Renal pelvis (tissue), 4 donors: ENCODE data around the gene ING5. TPM values are rescaled to one million over a fixed set of nuclear protein-coding genes. Genes with fewer than 3 reads are reported as not detected.
"Not testable (repeated sequence)": the region's sequence is repeated elsewhere in the genome, so short reads cannot be mapped to it uniquely, and the experiment has no call there.

Experiments used
- DNase-seq: peaks from one replicate; pipeline ENCODE4 v3.0.0-alpha.2; 2013
- polyA plus RNA-seq, 3 donors: library from polyadenylated mRNA; unstranded; fragments of 120-200 nt; gene quantifications; one replicate each; pipeline ENCODE4 v1.2.1, GENCODE V29; 2013; ENCODE audit not compliant: insufficient read length in 3 of 3

ING5 gene
- polyA plus RNA-seq, 3 donors, result 39.2 to 49.4 (median 49.4) TPM

DNA sequence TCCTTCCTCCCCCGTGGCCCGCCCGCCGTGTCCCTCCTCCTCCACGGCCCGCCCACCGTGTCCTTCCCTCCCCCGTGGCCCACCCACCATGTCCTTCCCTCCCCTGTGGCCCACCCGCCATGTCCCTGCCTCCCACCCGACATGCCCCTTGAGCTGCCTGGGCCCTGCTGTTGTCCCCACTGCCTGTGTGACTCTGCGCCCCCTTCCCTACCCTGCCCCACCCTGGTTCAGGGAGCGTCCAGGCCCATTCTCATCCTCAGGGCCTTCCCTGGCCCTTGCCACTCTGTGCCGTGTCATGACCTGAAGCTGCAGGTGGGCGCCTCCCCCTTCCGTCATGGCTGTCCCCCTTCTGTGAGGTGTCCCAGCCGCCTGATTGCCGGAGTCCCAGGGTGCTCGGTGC lies 53.3 kb downstream of the ING5 start:
- no peak for DNase-seq

DNA sequence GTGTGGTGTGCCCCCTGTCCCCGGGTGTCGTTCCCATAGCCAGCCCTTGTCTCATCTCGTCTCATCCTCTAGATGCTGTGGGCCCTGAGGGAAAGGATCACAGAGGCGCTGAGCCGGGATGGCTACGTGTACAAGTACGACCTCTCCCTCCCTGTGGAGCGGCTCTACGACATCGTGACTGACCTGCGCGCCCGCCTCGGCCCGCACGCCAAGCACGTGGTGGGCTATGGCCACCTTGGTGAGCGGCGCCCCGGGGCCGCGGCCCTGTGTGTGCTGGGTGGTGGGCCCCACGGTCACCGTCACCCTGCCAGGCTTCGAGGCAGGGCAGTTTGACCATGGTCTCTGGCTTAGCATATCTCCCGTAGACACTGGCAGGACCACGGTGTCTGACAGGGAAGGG lies 53.9 kb downstream of the ING5 start:
- DNase-seq, result no peak

DNA sequence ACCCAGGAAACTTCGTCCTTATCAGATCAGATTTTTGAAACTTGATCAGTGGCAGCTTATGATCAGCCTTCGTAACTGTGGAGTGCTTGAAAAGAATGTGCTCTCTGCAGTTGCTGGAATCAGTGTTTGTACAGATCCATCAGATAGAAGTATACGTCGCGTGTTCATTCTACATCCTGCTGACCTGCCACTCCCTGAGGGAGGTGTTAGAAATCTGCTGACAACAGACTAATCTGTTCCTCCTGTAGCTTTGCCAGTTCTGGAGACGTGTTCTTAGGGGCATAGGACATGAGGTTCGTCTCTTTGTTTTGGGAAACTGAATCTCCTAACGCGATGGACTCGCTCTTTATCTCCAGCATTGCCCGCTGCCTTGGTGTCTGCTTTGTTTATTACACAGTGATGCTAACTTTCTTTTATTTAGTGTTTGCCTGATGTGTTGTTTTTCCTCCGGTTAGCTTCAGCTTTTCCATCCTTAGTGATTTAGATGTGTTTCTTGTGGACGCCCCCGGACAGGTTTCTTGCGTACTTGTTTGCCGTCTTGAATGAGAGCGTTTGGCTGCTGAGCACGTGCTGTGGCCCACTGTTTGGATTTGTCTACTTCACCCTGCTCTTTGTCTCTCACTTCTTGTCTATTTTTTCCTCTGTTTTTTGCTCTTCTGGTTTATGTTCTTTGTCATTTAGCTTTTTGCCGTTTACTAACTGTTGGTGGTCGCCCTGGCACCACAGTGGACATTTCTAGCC lies 57.4 kb downstream of the ING5 start:
- no peak for DNase-seq

DNA sequence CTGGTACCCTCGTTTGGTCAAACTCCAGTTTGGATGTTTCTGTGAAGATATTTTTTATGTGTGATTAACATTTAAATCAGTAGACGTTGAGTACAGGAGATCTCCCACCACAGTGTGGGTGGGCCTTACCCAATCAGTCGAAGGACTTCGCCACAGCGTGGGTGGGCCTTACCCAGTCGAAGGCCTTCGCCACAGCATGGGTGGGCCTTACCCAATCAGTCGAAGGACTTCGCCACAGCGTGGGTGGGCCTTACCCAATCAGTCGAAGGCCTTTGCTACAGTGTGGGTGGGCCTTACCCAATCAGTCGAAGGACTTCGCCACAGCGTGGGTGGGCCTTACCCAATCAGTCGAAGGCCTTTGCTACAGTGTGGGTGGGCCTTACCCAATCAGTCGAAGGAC lies 58.1 kb downstream of the ING5 start:
- not testable (repeated sequence) for DNase-seq

DNA sequence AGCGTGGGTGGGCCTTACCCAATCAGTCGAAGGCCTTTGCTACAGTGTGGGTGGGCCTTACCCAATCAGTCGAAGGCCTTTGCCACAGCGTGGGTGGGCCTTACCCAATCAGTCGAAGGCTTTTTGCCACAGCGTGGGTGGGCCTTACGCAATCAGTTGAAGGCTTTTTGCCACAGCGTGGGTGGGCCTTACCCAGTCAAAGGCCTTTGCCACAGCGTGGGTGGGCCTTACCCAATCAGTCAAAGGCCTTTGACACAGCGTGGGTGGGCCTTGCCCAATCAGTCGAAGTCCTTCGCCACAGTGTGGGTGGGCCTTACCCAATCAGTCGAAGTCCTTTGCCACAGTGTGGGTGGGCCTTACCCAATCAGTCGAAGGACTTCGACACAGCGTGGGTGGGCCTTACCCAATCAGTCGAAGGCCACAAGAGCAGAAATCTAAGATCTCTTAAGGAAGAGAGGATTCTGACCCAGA lies 58.5 kb downstream of the ING5 start:
- DNase-seq, result no peak

DNA sequence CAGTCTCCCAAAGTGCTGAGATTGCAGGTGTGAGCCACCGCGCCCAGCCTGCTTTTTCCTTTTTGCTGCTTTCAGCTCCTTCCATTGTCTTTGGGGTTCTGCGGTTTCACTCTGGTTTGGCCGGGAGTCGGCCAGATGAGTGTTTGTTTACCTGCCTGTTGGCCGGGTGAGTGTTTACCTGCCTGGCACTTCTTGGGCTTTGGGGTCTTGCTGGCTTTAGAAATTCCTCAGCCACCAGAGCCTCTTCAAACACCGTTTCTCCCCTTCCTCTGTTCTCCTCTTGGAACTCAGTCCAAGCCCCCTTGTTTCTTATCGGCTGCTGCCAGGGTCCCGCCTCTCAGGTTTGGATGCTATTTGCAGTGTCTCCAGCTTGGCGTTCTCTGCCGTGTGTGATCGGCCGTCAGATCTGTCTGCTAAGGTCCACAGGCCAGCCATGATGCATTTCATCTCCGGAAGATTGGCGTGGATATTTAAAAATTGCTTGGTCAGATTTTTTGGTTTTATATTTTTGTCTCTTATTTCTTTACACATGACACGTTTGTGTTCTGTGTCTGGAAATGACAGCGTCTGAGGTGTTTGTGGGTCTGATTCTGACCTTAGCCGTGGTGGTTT lies 60.6 kb downstream of the ING5 start:
- DNase-seq, result no peak

DNA sequence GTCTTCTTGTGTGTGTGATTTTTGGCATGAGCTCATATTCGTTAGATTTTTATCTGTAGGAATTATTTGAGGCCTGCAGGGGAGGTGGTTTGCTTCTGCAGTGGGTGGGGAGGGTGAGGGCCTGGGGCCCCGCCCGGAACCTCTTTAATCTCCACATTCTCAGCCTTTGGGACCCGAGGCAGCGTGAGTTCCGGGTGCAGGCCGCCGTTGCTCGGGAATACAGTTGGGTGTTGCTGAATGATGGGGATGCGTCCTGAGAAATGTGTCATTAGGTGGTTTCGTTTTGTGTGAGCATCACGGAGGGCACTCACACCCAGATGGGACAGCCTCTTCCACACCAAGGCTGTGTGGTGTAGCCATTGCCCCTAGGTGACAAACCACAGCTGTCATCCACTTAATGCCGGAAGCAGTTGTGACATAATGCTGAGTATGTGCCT lies 61.1 kb downstream of the ING5 start:
- no peak for DNase-seq

DNA sequence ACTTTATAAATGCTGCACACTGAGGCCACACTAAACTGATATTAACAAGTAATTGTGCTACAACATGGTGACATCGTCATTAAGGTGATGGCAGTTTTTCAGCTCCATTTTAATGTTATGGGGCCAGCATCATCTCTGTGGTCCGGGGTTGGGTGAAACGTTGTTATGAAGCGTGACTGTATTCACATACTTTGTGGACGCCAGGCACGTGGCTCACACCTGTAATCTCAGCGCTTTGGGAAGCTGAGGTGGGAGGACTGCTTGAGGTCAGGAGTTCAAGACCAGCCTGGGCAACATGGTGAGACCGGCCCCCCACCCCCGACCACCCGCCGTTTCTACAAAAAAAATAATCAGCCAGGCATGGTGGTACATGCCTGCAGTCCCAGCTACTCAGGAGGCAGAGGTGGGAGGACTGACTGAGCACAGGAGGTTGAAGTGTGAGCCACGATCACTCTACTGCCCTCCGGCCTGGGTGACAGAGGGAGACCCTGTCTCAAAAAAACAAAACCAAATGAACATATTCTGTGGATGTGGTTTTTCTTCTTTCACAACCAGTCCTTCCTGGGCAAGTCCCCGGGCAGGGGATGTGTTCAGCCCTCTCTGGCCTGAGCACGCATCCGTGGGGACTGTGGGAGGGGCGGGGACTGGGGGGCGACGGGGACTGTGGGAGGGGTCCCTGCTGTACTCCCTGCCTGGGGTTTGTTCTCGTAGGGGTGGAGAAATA lies 61.9 kb downstream of the ING5 start:
- no peak for DNase-seq

DNA sequence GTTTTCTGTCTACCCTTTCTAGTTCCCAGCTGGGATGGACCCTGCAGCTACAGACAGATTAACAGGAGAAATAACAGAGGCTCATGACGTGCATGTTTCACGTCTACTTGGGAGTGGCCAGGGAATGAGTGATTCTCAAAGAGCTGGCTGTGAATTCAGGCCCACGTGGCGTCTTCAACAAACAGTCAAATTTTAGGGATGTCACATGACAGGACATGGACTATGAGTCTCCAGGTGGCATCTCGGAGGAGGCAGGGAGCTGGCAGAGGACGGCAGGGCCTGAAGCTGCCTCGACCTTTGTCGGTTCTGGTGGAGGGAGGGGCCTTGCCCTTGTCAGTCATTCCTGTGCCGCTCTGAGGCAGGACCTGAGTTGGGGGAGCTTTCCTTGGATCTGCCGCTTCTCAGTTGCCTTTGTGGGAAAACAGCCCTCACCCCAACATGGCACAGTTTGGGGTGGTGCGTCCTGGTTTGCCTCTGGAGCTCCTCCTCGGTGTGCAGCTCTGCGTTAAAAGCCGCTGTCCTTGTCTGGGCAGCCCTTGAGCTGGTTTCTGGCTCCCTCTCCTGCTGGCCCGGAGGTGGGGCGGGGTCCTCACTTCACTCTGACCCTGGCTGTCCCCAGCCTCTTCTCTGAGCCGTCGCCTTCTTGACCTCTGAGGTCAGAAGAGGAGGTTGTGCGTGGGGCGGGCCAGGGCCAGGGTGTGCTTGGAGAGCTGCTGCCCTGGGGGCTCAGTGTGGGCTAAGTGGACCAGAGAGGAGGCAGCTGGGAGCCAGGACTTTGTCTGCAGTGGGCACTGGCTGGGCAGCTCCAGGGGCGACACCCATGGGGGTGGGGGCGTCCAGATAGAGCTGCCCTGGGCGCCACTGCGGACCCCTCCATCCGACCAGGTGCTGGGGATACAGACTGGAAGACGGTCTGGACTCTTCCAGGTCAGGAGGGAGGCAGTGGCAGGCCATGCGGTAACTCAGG lies 62.7 kb downstream of the ING5 start:
- peak; percentile 31 for DNase-seq

DNA sequence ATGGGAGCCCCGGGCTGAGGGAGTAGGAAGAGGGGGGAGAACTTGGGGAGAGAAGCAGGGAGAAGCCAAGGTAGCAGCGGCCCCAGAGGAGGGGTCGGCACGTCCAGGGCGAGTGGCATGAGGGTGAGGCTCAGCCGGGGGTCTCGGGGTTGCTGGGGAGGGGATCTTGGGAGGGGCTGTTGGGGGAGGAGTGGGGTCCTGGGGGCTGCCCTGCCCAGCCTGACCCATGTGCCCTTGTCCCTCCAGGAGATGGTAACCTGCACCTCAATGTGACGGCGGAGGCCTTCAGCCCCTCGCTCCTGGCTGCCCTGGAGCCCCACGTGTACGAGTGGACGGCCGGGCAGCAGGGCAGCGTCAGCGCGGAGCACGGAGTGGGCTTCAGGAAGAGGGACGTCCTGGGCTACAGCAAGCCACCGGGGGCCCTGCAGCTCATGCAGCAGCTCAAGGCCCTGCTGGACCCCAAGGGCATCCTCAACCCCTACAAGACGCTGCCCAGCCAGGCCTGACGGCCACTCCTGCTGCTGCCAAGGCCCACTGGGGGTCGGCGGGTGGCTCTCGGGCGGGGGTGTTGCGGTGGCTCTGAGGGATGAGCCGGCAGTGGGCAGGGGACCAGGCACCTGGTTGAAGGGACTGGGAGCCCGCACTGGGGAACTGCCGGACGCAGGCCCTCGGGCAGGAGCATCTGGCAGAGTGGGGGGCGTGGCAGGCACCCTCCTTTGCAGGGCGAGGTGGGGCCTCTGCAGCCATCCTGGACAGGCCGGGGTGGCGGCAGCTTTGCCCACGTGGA lies 65.8 kb downstream of the ING5 start:
- DNase-seq, result no peak

DNA sequence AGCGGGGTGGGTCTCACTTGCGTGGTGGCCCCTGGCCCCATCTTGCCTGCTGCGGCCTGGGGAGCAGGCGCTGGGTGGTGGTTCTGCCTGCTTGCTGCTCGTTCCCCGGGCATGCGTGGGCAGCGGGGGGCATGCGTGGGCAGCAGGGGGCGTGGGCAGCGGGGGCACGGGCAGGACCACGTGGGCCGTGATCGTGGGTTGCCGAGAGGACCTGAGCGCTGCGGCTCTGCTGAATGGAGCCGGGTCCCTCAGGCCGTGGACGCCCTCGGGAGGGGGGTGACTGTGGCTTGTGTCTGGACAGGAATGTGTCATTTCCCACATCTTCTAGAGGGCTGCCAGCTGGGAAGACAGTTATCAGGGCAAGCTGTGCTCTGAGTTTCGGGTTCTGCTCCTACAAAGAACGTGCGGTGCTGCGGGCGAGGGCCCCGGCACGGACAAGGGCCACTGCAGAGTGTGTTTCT lies 66.4 kb downstream of the ING5 start:
- no peak for DNase-seq

DNA sequence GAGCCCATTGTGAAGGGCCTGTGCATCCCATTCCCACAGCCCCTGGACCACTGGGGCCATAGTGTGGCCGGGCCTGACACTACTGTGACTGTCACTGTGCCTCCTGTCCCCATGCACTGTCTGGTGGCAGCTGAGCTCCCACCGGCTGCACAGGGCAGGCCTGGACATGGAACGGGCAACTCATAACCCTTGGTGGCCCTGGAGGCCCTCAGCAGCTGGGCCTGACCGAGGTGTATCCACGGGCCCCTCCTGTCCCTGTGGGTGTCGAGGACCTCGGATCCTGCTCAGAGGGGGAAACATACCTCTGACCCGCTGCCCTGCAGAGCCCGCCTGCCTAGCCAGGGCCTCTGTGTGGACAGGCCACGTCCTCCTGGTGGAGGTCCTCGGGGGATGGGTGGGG lies 67.0 kb downstream of the ING5 start:
- no peak for DNase-seq

DNA sequence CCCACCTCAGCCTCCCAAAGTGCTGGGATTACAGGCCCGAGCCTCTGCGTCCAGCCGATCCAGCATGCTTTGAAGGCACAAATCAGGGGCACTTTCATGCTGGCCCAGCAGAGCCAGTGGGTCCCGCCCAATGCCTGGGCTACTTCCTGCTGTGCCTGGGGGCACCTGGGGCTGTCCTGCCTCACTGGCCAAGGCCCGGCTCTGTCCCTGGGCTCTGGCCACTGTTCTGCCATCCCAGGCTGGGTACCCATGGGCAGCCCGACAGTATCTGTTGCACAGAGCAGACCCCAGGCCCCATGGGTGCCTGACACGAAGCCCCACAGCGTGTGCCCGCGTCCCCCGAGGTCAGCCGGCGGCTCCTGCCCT lies 68.0 kb downstream of the ING5 start:
- no peak for DNase-seq

DNA sequence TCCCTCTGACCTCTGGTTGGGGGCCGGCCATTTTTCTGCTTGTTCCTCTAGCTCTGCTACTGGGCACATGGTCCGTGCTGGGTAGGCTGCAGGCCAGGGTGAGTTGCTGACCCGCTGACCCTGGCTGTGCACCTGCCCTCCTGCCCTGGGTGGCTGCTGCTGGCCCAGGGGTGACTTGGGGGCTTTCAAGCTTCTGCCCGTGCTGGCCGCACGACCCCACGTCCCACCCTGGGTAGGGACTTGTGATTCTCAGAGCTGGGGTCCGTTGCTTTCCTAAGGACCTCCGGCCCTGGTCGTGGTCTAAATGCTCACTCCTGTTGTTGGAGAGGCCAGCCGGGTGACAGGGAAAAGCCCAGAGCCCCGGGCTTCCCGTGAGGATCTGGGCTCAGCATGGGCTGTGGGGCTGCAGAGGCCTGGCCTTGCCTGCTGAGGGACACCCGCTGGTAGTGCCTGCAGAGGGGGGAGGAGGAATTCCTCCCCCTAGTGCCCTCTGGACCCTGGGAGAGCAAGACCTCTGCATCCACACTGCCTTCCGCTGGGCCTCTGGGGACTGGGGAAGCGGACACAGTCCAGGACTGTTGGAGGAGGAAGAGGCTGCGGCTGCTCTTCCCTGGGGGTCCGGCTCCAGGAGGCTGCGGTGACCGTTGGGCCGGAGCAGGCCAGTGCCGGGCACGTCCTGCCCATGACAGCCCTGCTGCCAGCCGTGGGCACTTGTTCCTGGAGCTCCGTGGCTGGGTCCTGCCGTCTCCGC lies 68.5 kb downstream of the ING5 start:
- DNase-seq, result no peak

DNA sequence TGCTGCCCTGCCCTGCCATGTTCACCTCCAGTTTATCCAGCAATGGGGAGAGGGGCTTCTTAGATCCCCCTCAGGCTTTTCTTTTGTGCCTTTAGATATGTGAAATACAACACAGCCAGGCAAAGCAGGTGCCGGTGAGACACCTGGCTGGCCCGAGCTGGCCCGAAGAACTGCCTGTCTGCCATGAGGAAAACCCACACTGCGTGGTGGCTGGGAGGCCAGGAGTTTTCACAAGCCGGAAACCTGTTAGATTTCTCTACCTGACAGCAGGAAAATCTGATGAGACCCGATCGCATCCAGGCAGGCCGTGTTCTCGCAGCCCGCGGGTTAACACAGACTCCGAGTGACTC lies 69.1 kb downstream of the ING5 start:
- no peak for DNase-seq

DNA sequence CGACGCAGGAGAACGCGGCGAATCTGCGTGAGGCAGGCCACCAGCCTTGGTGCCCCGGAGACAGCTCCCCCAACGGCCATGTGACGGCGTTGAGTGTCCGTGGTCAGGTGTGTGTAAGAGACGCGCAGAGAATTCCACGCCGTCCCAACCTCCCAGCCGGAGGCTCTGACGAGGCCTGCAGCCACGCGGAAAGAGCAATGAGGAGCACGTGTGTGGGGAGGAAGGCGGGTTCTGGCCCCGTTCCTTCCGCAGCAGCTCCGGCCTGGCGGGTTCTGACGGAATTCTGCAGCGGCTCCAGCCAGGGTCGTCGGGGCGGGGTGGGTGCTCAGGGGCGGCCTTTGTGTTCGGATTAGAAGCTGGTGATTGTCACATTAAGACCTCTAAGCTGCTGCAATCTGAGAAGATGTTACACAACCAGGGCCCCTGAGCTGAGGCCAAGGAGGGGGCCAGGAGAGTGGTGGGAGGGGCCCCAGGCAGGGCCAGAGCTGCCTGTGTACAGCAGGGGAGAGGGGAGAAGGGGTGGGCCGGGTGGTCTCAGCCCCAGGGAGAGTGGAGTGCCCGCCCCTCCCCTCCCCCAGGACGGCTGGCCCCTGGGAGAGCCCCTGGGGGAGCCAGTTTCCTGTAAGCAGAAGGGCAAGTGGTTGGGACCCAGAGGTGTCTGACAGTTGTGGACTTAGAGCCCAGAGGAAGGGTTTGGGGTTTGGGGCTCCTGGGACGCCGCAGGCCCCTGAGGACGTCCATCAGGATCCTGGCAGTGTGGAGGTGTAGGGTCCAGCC lies 69.6 kb downstream of the ING5 start:
- peak; percentile 21 for DNase-seq

DNA sequence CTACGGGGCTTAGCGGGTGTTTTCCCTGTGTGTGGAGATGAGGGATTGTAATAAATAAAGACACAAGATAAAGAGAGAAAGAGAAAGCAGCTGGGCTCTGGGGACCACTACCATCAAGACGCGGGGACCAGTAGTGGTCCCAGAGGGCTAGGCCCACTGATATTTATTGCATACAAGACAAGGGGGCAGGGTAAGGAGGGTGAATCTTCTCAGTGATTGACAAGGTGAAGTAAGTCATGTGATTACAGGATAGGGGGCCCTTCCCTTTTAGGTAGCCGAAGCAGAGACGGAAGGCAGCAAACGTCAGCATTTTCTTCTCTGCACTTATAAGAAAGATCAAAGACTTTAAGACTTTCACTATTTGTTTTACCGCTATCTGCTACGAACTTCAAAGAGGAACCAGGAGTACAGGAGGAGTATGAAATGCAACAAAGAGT lies 70.2 kb downstream of the ING5 start:
- DNase-seq, result no peak

DNA sequence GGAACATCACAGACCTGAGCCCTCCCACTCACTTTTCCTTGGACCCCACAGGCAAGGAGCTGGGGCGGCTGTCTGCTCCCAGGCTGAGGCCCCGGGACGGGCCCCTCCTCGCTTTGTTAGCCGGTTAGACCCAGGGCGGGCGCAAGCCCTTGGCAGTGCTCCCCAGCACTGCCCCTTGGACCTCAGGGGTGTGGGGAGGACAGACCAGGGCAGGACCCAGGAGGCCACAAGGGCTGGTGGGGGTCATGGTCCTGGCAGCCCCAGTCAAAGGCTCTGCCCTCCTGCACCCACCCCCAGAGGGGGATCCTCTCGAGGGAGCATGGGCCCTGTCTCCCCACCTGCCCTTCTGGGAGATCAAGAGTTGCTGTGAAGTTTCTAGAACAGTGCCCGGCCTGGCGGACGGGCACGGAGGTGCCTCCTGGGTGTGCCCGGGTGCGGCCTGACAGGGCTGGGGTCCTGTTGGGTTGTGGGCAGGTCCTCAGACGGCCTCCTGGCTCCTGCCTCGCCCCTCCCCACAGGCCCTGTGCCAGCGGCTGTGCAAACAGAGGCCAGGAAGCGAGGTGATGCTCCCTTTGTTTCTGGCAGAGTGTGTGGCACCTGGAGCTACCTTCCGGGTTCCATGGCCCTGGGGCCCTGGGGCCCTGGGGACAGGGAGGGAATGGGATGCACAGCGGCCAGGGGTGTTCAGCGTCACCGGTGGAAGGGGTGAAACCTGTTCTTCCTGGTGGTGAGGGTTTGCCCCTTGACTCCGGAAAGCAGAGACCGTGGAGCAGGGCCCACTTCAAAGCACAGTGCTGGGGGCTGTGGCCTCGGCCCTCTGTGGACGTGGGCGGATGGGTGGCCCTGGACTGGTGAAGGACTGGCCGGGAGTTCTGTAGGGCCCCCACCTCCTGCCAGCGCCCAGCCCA lies 71.9 kb downstream of the ING5 start:
- no peak for DNase-seq
